AG04449 (cell line): Measurements from ENCODE around the gene RTP5.

Experiments
- CTCF ChIA-PET: fragments of 350-600 bp; formaldehyde crosslinking; extraction: SDS; loops from one replicate; lab custom pipeline; 2021; ENCODE audit warnings: antibody characterized with exemption; lab: Yijun Ruan, JAX
- POLR2A ChIA-PET: fragments of 400-600, 350-600 bp; formaldehyde crosslinking; extraction: SDS; loops from one replicate; lab custom pipeline; 2020; ENCODE audit warnings: antibody characterized with exemption, inconsistent platforms; lab: Yijun Ruan, JAX
- DNase-seq: peaks from one replicate; pipeline ENCODE4 v3.0.0-alpha.2; 2010; ENCODE audit warnings: low read depth, low spot score
- H3K4me3 ChIP-seq: 2 replicates; pipeline ENCODE4 v1.5.1; 2011; ENCODE audit warnings: low read depth, mild to moderate bottlenecking, control low read depth, low read length
- CTCF ChIP-seq: IDR thresholded peaks from one replicate; pipeline ENCODE4 v1.5.1; 2011; ENCODE audit warnings: mild to moderate bottlenecking, moderate library complexity, low read length, control low read depth, inconsistent platforms; ENCODE audit not compliant: insufficient read depth; ENCODE audit errors: missing control alignments

The RTP5 gene

GRCh38 chr2:241858206-241859016, 11.1 kb upstream of the RTP5 start, which contains the start of gene PDCD1:
Gene PDCD1 (minus strand): TSS chr2:241858894. CDS start chr2:241858838, 56 bp downstream.
- ChIA-PET POLR2A (no interaction called here), CTCF (no interaction called here)
- no peak for TF ChIP-seq CTCF
- DNase-seq: no peak
- H3K4me3 ChIP-seq: no peak within 1 kb of the TSS

- no peak overlapping the region for H3K4me3 ChIP-seq
- ChIA-PET CTCF (no interaction called here), POLR2A (no interaction called here)
- DNase-seq: no peak
- TF ChIP-seq CTCF: no peak
Measured at GRCh38 chr2:241859017-241859435, 10.5 kb upstream of the RTP5 start.

GRCh38 chr2:241859436-241860183, 9.9 kb upstream of the RTP5 start:
- no peak for DNase-seq
- peak; percentile 36 for TF ChIP-seq CTCF
- H3K4me3 ChIP-seq: no peak overlapping the region
- ChIA-PET CTCF (interaction anchor here (0.8 to 0.9 kb wide), 2 partner anchors 9 to 19 kb away, joined by 4 to 5 read pairs; no protein-coding TSS in a partner anchor), POLR2A (no interaction called here)

GRCh38 chr2:241860184-241861078, 9.1 kb upstream of the RTP5 start:
- no peak for DNase-seq
- POLR2A ChIA-PET: no interaction called here
- CTCF ChIA-PET: interaction anchor here (0.8 to 0.9 kb wide), 2 partner anchors 8 to 18 kb away, joined by 4 to 5 read pairs; no protein-coding TSS in a partner anchor
- no peak overlapping the region for H3K4me3 ChIP-seq
- no peak for TF ChIP-seq CTCF

- POLR2A ChIA-PET: no interaction called here
- CTCF ChIA-PET: no interaction called here
- DNase-seq: no peak
- TF ChIP-seq CTCF: no peak
- no peak overlapping the region for H3K4me3 ChIP-seq
Measured at GRCh38 chr2:241861264-241861663, 8.3 kb upstream of the RTP5 start.
